HepG2 (cell line): ENCODE data around the gene SORBS2. TPM values are rescaled to one million over a fixed set of nuclear protein-coding genes. Genes with fewer than 3 reads are reported as not detected.

Experiments used
- ATM ChIP-seq: fragments of 450-650 bp; IDR thresholded peaks from 2 replicates; pipeline ENCODE4 v1.7.1; 2017; ENCODE audit warnings: mild to moderate bottlenecking, borderline replicate concordance
- HMG20B ChIP-seq: conservative IDR thresholded peaks from 2 replicates; pipeline ENCODE4 v1.6.1; 2016; ENCODE audit warnings: missing genetic modification reagents, missing compliant biosample characterization
- HNRNPLL ChIP-seq: fragments of 200-400 bp; formaldehyde crosslinking; IDR thresholded peaks from 2 replicates; pipeline ENCODE4 v1.6.1; 2017; ENCODE audit warnings: mild to moderate bottlenecking, low read depth, low read length; ENCODE audit not compliant: poor library complexity, severe bottlenecking
- IRF2 ChIP-seq: IDR thresholded peaks from 2 replicates; pipeline ENCODE4 v1.6.1; 2018; ENCODE audit warnings: missing genetic modification reagents, missing compliant biosample characterization
- LCORL ChIP-seq, 2 experiments: fragments of 450-650 bp in 1 of 2; sonication (generic) in 1 of 2; formaldehyde crosslinking in 1 of 2; IDR thresholded peaks; 2 replicates each; pipeline versions ENCODE4 v1.5.0 to v1.6.1; 2017 to 2020; ENCODE audit warnings: antibody characterized with exemption in 1 of 2, missing genetic modification reagents in 1 of 2
- TOPORS ChIP-seq: sonication (generic); formaldehyde crosslinking; IDR thresholded peaks from 2 replicates; pipeline ENCODE4 v1.8.0; 2023; ENCODE audit warnings: mild to moderate bottlenecking, missing genetic modification reagents
- YEATS4 ChIP-seq: sonication (generic); formaldehyde crosslinking; IDR thresholded peaks from 2 replicates; pipeline ENCODE4 v1.4.0; 2020; ENCODE audit warnings: missing genetic modification reagents, borderline replicate concordance
- ZBTB20 ChIP-seq: sonication (generic); formaldehyde crosslinking; IDR thresholded peaks from 2 replicates; pipeline ENCODE4 v1.8.1; 2023; ENCODE audit warnings: missing genetic modification reagents, low read depth, mild to moderate bottlenecking, borderline replicate concordance
- ZKSCAN5 ChIP-seq: sonication (generic); formaldehyde crosslinking; IDR thresholded peaks from 2 replicates; pipeline ENCODE4 v1.5.1; 2020; ENCODE audit warnings: mild to moderate bottlenecking, missing genetic modification reagents
- ZMYM2 ChIP-seq: sonication (generic); formaldehyde crosslinking; IDR thresholded peaks from 2 replicates; pipeline ENCODE4 v1.8.0; 2022; ENCODE audit warnings: mild to moderate bottlenecking, missing genetic modification reagents
- ZNF10 ChIP-seq: sonication (generic); formaldehyde crosslinking; IDR thresholded peaks from 2 replicates; pipeline ENCODE4 v1.4.0; 2020; ENCODE audit warnings: mild to moderate bottlenecking, low read depth, missing genetic modification reagents, borderline replicate concordance
- ZNF253 ChIP-seq: sonication (generic); formaldehyde crosslinking; IDR thresholded peaks from 2 replicates; pipeline ENCODE4 v1.8.0; 2022; ENCODE audit warnings: mild to moderate bottlenecking, missing genetic modification reagents, borderline replicate concordance
- ZNF446 ChIP-seq: sonication (generic); formaldehyde crosslinking; IDR thresholded peaks from 2 replicates; pipeline ENCODE4 v1.5.0; 2020; ENCODE audit warnings: mild to moderate bottlenecking, missing genetic modification reagents
- ZNF556 ChIP-seq: sonication (generic); formaldehyde crosslinking; IDR thresholded peaks from 2 replicates; pipeline ENCODE4 v1.4.0; 2020; ENCODE audit warnings: mild to moderate bottlenecking, missing genetic modification reagents, borderline replicate concordance
- ZNF614 ChIP-seq: IDR thresholded peaks from 2 replicates; pipeline ENCODE4 v1.6.1; 2018; ENCODE audit warnings: missing biosample characterization, missing genetic modification reagents, inconsistent platforms, borderline replicate concordance
- ZNF678 ChIP-seq: sonication (generic); formaldehyde crosslinking; IDR thresholded peaks from 2 replicates; pipeline ENCODE4 v1.4.0; 2020; ENCODE audit warnings: mild to moderate bottlenecking, missing genetic modification reagents
- ZNF713 ChIP-seq: sonication (generic); formaldehyde crosslinking; IDR thresholded peaks from 2 replicates; pipeline ENCODE4 v1.4.0; 2020; ENCODE audit warnings: mild to moderate bottlenecking, missing genetic modification reagents
- polyA plus RNA-seq, 8 experiments: library from polyadenylated mRNA; depleted of rRNA in 3 of 8; stranded (reverse) in 7 of 8; unstranded in 1 of 8; fragments of >200 nt; fragmentation: Illumina TruSeq in 4 of 8; extraction: Trizol in 4 of 8; gene quantifications; 2 replicates each; pipeline versions ENCODE4 v1.2.1 to v1.2.3, GENCODE V29; 2011 to 2016; ENCODE audit warnings: low read depth in 4 of 8, missing spikeins in 1 of 8, mixed read lengths in 1 of 8; ENCODE audit not compliant: insufficient read depth in 1 of 8
- total RNA-seq, 5 experiments: library from RNA; depleted of rRNA; stranded (reverse); fragments of >200 nt; fragmentation: Illumina TruSeq; extraction: Trizol; gene quantifications; 2 replicates each; pipeline ENCODE4 v1.2.3, GENCODE V29; 2016; ENCODE audit warnings: low read depth in 1 of 5
- TF ChIP-seq, protein P1 (sequence below): IDR thresholded peaks from 2 replicates; pipeline ENCODE4 v1.6.1; 2012; ENCODE audit warnings: inconsistent platforms
- TF ChIP-seq, protein P2 (sequence below): sonication (generic); formaldehyde crosslinking; IDR thresholded peaks from 2 replicates; pipeline ENCODE4 v1.5.1; 2020; ENCODE audit warnings: missing genetic modification reagents, mild to moderate bottlenecking, borderline replicate concordance
- TF ChIP-seq, protein P3 (sequence below): sonication (generic); formaldehyde crosslinking; IDR thresholded peaks from 2 replicates; pipeline ENCODE4 v1.5.1; 2020; ENCODE audit warnings: missing genetic modification reagents, mild to moderate bottlenecking, borderline replicate concordance
- TF ChIP-seq, protein P4 (sequence below): sonication (generic); formaldehyde crosslinking; IDR thresholded peaks from 2 replicates; pipeline ENCODE4 v1.4.0; 2020; ENCODE audit warnings: missing genetic modification reagents, borderline replicate concordance

SORBS2 gene
- total and polyA plus RNA-seq, 2 of the 13 experiments (the other 11 are each of a cell fraction or from before 2014, with no cell fraction given) = 25.0 to 80.5 TPM

DNA sequence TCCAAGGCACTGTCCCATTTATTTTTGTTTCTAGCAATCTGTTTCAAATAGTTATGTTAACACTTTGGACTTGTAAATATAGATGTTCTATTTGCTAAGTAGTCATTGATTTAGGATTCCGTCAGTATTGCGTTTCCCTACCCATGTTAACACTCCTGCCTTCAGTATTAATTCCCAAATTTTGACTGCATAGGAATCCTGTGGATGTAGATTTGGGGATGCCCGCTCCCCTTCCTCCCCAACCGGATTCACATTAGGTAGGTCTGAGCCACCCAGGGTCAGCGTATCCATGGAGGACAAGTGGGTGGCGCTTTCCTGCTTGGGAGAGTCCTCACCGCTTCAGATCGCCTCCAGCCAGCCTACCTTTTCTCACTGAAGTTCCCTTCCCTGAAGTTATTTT lies 1.1 kb upstream of the SORBS2 start (continued):
- no peak for TF ChIP-seq ZNF10
- TF ChIP-seq ZNF556 (CRISPR knock-in tag) = no peak
- no peak for TF ChIP-seq ZNF678
- no peak for TF ChIP-seq ZNF446 (CRISPR knock-in tag)
- no peak for TF ChIP-seq ZKSCAN5 (CRISPR knock-in tag)
- TF ChIP-seq, protein P1, sequence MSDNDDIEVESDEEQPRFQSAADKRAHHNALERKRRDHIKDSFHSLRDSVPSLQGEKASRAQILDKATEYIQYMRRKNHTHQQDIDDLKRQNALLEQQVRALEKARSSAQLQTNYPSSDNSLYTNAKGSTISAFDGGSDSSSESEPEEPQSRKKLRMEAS = no peak
- TF ChIP-seq YEATS4 (CRISPR knock-in tag) = no peak
- TF ChIP-seq HMG20B (CRISPR knock-in tag) = no peak
- TF ChIP-seq TOPORS (CRISPR knock-in tag) = no peak
- TF ChIP-seq ZNF713 = no peak
- TF ChIP-seq, protein P2, sequence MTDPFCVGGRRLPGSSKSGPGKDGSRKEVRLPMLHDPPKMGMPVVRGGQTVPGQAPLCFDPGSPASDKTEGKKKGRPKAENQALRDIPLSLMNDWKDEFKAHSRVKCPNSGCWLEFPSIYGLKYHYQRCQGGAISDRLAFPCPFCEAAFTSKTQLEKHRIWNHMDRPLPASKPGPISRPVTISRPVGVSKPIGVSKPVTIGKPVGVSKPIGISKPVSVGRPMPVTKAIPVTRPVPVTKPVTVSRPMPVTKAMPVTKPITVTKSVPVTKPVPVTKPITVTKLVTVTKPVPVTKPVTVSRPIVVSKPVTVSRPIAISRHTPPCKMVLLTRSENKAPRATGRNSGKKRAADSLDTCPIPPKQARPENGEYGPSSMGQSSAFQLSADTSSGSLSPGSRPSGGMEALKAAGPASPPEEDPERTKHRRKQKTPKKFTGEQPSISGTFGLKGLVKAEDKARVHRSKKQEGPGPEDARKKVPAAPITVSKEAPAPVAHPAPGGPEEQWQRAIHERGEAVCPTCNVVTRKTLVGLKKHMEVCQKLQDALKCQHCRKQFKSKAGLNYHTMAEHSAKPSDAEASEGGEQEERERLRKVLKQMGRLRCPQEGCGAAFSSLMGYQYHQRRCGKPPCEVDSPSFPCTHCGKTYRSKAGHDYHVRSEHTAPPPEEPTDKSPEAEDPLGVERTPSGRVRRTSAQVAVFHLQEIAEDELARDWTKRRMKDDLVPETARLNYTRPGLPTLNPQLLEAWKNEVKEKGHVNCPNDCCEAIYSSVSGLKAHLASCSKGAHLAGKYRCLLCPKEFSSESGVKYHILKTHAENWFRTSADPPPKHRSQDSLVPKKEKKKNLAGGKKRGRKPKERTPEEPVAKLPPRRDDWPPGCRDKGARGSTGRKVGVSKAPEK = no peak
- TF ChIP-seq ATM = no peak
- no peak for TF ChIP-seq ZNF253 (CRISPR knock-in tag)
- no peak for TF ChIP-seq IRF2 (CRISPR knock-in tag)
- no peak for TF ChIP-seq ZBTB20 (CRISPR knock-in tag)
- TF ChIP-seq ZMYM2 = no peak
- 0 out of 2 replicates have a peak, but pooled peaks have one; percentile 46 for TF ChIP-seq LCORL (IDR thresholded peaks at IDR 0.05)
- TF ChIP-seq LCORL (CRISPR knock-in tag; IDR thresholded peaks at IDR 0.05) = no peak
- TF ChIP-seq, protein P3, sequence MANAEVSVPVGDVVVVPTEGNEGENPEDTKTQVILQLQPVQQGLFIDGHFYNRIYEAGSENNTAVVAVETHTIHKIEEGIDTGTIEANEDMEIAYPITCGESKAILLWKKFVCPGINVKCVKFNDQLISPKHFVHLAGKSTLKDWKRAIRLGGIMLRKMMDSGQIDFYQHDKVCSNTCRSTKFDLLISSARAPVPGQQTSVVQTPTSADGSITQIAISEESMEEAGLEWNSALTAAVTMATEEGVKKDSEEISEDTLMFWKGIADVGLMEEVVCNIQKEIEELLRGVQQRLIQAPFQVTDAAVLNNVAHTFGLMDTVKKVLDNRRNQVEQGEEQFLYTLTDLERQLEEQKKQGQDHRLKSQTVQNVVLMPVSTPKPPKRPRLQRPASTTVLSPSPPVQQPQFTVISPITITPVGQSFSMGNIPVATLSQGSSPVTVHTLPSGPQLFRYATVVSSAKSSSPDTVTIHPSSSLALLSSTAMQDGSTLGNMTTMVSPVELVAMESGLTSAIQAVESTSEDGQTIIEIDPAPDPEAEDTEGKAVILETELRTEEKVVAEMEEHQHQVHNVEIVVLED (CRISPR knock-in tag) = no peak
- no peak for TF ChIP-seq ZNF614 (CRISPR knock-in tag)
- TF ChIP-seq, protein P4, sequence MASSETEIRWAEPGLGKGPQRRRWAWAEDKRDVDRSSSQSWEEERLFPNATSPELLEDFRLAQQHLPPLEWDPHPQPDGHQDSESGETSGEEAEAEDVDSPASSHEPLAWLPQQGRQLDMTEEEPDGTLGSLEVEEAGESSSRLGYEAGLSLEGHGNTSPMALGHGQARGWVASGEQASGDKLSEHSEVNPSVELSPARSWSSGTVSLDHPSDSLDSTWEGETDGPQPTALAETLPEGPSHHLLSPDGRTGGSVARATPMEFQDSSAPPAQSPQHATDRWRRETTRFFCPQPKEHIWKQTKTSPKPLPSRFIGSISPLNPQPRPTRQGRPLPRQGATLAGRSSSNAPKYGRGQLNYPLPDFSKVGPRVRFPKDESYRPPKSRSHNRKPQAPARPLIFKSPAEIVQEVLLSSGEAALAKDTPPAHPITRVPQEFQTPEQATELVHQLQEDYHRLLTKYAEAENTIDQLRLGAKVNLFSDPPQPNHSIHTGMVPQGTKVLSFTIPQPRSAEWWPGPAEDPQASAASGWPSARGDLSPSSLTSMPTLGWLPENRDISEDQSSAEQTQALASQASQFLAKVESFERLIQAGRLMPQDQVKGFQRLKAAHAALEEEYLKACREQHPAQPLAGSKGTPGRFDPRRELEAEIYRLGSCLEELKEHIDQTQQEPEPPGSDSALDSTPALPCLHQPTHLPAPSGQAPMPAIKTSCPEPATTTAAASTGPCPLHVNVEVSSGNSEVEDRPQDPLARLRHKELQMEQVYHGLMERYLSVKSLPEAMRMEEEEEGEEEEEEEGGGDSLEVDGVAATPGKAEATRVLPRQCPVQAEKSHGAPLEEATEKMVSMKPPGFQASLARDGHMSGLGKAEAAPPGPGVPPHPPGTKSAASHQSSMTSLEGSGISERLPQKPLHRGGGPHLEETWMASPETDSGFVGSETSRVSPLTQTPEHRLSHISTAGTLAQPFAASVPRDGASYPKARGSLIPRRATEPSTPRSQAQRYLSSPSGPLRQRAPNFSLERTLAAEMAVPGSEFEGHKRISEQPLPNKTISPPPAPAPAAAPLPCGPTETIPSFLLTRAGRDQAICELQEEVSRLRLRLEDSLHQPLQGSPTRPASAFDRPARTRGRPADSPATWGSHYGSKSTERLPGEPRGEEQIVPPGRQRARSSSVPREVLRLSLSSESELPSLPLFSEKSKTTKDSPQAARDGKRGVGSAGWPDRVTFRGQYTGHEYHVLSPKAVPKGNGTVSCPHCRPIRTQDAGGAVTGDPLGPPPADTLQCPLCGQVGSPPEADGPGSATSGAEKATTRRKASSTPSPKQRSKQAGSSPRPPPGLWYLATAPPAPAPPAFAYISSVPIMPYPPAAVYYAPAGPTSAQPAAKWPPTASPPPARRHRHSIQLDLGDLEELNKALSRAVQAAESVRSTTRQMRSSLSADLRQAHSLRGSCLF (CRISPR knock-in tag) = no peak
- no peak for TF ChIP-seq HNRNPLL
